Neural cell (in vitro differentiated cells): ENCODE data around the gene SRF.

Source experiments
- EP300 ChIP-seq: fragments of 450-650 bp; conservative IDR thresholded peaks from 2 replicates; pipeline ENCODE4 v1.6.1; 2014; ENCODE audit warnings: antibody characterized with exemption, mild to moderate bottlenecking, moderate library complexity; ENCODE audit not compliant: poor library complexity, severe bottlenecking
- EZH2 ChIP-seq: fragments of 200-600, 300-800 bp; shearing (Covaris generic), sonication (generic); IDR thresholded peaks from 2 replicates; pipeline ENCODE4 v1.6.1; 2014; ENCODE audit warnings: antibody characterized with exemption, low read length, borderline replicate concordance, mild to moderate bottlenecking; ENCODE audit not compliant: insufficient read depth, poor library complexity, severe bottlenecking
- MXI1 ChIP-seq: fragments of 450-650 bp; conservative IDR thresholded peaks from 2 replicates; pipeline ENCODE4 v1.6.1; 2014; ENCODE audit warnings: antibody characterized with exemption, mild to moderate bottlenecking; ENCODE audit not compliant: poor library complexity, severe bottlenecking
- RAD21 ChIP-seq: fragments of 450-650 bp; conservative IDR thresholded peaks from 2 replicates; pipeline ENCODE4 v1.6.1; 2014; ENCODE audit warnings: antibody characterized with exemption, mild to moderate bottlenecking, moderate library complexity
- TAF1 ChIP-seq: IDR thresholded peaks from 2 replicates; pipeline ENCODE4 v1.6.1; 2012; ENCODE audit warnings: low read depth
- TF ChIP-seq, protein P1 (sequence below): fragments of 450-650 bp; IDR thresholded peaks from 2 replicates; pipeline ENCODE4 v1.5.1; 2014; ENCODE audit warnings: antibody characterized with exemption, mild to moderate bottlenecking, moderate library complexity; ENCODE audit not compliant: poor library complexity, severe bottlenecking
- TF ChIP-seq, protein P2 (sequence below): IDR thresholded peaks from 2 replicates; pipeline ENCODE4 v1.6.1; 2012; ENCODE audit warnings: borderline replicate concordance

DNA sequence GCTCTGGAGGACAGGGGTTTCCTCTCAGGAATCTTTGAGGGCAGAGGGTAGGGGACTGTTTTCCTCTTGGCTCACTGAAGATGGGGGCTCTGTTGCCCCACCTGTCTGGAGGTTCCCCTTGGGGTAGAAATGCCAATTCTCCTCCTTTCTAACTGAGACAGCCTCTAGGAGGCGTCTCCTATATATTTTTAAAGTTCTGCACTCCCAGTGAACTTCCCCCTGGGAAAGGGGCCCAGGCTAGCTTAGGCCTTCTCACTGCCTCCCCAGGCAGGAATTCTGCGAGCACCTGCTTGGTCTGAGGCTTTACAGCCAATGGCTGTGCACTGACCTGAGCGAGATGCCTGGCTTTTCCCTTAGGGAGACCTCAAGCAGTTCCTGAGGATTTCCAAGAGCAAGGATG is 24.8 kb upstream of the SRF start:
- TF ChIP-seq, protein P1, sequence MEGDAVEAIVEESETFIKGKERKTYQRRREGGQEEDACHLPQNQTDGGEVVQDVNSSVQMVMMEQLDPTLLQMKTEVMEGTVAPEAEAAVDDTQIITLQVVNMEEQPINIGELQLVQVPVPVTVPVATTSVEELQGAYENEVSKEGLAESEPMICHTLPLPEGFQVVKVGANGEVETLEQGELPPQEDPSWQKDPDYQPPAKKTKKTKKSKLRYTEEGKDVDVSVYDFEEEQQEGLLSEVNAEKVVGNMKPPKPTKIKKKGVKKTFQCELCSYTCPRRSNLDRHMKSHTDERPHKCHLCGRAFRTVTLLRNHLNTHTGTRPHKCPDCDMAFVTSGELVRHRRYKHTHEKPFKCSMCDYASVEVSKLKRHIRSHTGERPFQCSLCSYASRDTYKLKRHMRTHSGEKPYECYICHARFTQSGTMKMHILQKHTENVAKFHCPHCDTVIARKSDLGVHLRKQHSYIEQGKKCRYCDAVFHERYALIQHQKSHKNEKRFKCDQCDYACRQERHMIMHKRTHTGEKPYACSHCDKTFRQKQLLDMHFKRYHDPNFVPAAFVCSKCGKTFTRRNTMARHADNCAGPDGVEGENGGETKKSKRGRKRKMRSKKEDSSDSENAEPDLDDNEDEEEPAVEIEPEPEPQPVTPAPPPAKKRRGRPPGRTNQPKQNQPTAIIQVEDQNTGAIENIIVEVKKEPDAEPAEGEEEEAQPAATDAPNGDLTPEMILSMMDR = no peak
- TF ChIP-seq EZH2 (no peak), MXI1 (no peak), RAD21 (no peak), TAF1 (no peak), EP300 (no peak)
- TF ChIP-seq, protein P2, sequence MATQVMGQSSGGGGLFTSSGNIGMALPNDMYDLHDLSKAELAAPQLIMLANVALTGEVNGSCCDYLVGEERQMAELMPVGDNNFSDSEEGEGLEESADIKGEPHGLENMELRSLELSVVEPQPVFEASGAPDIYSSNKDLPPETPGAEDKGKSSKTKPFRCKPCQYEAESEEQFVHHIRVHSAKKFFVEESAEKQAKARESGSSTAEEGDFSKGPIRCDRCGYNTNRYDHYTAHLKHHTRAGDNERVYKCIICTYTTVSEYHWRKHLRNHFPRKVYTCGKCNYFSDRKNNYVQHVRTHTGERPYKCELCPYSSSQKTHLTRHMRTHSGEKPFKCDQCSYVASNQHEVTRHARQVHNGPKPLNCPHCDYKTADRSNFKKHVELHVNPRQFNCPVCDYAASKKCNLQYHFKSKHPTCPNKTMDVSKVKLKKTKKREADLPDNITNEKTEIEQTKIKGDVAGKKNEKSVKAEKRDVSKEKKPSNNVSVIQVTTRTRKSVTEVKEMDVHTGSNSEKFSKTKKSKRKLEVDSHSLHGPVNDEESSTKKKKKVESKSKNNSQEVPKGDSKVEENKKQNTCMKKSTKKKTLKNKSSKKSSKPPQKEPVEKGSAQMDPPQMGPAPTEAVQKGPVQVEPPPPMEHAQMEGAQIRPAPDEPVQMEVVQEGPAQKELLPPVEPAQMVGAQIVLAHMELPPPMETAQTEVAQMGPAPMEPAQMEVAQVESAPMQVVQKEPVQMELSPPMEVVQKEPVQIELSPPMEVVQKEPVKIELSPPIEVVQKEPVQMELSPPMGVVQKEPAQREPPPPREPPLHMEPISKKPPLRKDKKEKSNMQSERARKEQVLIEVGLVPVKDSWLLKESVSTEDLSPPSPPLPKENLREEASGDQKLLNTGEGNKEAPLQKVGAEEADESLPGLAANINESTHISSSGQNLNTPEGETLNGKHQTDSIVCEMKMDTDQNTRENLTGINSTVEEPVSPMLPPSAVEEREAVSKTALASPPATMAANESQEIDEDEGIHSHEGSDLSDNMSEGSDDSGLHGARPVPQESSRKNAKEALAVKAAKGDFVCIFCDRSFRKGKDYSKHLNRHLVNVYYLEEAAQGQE = no peak
